ENCODE data around the gene ANKRD9. TPM values are rescaled to one million over a fixed set of nuclear protein-coding genes. Genes with fewer than 3 reads are reported as not detected.

The ANKRD9 gene, protein sequence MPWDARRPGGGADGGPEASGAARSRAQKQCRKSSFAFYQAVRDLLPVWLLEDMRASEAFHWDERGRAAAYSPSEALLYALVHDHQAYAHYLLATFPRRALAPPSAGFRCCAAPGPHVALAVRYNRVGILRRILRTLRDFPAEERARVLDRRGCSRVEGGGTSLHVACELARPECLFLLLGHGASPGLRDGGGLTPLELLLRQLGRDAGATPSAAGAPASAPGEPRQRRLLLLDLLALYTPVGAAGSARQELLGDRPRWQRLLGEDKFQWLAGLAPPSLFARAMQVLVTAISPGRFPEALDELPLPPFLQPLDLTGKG
- total RNA-seq = 27.4 and 42.5 TPM in 2 replicates

DNA sequence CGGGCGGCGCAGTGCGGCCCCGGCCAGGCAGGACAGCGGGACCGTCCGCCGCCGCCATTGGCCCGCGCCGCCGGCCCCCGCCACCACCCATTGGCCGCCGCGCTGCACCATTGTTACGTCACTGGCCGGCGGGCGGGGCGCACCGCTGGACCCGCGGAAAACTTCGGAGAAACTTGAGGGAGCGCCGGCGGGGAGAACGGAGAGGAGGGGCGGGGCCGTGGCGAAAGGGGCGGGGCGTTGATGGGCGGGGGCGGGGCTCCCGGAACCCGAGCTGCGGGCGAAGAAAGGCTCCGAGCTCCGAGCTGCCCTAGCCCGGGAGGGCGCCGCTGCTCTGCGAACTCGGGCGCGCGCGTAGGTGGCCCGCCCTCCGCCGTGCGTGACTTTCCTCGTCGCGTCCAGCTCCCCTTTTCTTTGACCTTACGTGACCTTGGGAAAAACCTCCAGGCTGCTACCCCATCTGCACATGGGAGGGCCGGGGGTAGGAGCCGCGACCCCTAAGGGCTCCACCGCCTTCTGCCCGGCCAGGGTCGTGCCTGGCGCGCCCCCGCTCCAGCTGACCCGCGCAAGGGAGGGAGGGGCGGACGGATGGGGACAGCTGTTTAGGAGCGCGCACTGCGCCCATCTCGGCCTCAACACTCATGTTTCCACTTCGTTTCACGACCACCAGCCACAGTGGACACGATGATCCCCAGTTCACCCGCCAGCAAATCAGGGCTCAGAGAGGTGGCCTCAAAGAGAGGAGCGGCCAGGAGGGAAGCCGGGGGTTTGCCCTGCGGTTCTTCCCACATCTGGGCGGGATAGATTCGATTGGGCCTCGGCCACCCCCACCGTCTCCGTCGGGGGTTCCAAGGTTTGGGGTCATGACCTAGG, at the start of gene ANKRD9:
TSS of gene ANKRD9 (minus strand) at position 31 of the 870 bp plus-strand sequence. CDS start 1,887 bp downstream, outside the sequence.

Other genes starting within 250 kb of the ANKRD9 start
- 7.8 and 11.4 TPM in 2 replicates for gene MOK, start 204.6 kb downstream of the ANKRD9 start, total RNA-seq
- 5.9 and 6.7 TPM in 2 replicates for gene ZNF839, start 190.0 kb downstream of the ANKRD9 start, total RNA-seq
- gene CINP, start 146.9 kb downstream of the ANKRD9 start, total RNA-seq = 30.9 and 40.4 TPM in 2 replicates
- gene TECPR2, start 146.8 kb downstream of the ANKRD9 start, total RNA-seq = 8.1 and 17.0 TPM in 2 replicates
- gene RCOR1, start 82.9 kb upstream of the ANKRD9 start, total RNA-seq = 8.0 and 8.6 TPM in 2 replicates